Measurements from ENCODE around the gene NPC1.
"Not testable (repeated sequence)": the region's sequence is repeated elsewhere in the genome, so short reads cannot be mapped to it uniquely, and the experiment has no call there.

NPC1 gene

GRCh38 chr18:23609390-23610023, 23.2 kb upstream of the NPC1 start:
- DNase-seq (ENCODE audit: low read depth), result no peak

GRCh38 chr18:23608211-23608610, 21.9 kb upstream of the NPC1 start:
- no peak for DNase-seq (ENCODE audit: low read depth)

GRCh38 chr18:23605941-23606340, 19.6 kb upstream of the NPC1 start:
- no peak for DNase-seq (ENCODE audit: low read depth)

DNA sequence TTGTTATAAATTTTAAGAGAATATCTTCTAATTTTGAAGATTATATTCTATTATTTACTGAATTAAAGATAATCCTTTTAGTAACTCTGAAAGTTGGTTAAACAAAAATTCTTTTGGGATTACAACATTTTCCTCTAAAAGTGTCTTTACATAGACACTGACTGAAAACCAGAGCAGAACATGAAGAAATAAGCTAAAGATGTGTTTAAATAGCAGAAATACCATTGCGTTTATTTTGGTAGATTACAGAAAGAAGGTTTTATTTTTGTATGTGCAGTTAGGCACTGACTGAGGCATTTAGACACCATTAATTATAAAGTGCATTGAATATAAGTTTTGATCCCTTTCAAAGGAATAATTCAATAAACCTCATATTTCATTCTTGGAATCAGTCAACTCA, 13.5 kb upstream of the NPC1 start:
- DNase-seq (ENCODE audit: low read depth), result no peak

DNA sequence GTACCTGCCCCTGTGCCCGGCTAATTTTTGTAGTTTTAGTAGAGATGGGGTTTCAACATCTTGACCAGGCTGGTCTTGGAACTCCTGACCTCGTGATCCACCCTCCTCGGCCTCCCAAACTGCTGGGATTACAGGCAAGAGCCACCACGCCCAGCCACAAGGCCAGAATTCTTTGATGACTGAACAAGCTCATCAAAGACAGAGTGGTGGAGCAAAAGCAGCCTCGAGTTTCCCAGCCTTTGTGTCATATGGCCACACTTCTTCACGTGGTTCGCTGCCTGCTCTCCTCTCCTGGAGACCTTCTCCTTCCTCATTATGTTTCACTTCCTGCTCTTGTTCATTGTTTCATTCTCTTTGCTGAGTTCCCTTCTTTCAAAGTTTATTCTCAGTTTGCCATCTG, 9.9 kb upstream of the NPC1 start:
- no peak for DNase-seq (ENCODE audit: low read depth)

GRCh38 chr18:23595591-23595990, 9.3 kb upstream of the NPC1 start:
- no peak for DNase-seq (ENCODE audit: low read depth)

DNA sequence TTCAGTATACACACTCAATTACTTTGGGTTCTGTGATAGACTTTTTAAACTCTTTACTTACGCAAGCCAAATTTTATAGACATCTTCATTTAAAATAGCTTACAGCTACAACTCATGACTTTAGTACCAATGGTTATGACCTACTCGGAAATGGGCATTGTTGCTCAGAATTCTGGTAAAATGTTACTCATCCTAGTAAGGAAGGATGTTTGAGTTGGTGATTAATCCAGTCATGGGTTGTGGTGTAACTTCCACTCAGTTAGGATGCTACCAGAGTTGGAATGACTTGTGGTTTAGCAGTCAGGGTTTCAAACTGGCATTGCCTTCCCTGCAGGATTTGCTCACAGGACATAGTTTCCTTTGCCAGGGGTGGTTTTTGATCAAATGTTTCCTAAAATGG, 7.4 kb upstream of the NPC1 start:
- no peak for DNase-seq (ENCODE audit: low read depth)

DNA sequence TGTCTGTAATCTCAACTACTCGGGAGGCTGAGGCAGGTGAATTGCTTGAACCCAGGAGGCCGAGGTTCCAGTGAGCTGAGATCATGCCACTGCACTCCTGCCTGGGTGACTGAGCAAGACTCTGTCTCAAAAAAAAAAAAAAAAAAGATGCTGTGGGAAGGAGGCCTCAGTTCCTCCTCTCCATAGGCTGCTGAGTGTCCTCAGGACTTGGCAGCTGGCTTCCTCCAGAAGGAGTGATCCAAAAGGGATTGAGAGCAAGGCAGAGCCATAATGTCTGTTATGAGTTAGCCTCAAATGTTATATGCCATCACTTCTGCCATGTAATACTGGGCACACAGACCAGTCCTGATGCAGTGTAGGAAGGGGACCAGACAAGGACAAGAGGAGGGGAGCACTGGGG, 6.6 kb upstream of the NPC1 start:
- DNase-seq (ENCODE audit: low read depth), result no peak

- DNase-seq (ENCODE audit: low read depth), result no peak
Observed at GRCh38 chr18:23591011-23591410, 4.7 kb upstream of the NPC1 start.

- DNase-seq (ENCODE audit: low read depth), result no peak
Observed at GRCh38 chr18:23588836-23589560, 2.7 kb upstream of the NPC1 start.

DNA sequence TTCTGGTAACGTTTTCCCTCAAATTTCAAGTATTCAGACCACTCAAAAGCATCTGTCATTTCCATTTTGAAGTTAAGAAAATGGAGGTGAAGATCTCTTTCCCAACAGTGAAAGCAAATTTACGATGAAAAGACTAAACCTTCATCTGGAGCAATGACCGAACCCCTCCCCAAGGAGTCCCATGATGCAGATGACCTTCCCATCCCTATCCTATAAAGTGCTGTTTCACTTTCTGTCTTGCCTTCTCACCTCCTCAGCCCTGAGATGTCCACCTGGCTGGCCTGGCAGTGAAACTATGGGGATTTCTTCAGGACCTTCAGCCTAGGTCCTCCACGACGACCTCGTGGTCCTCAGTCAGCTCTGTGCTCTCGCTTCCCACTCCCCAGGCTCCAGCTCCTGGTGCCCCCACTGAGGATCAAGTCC, 925 bp upstream of the NPC1 start:
- DNase-seq (ENCODE audit: low read depth), result no peak

DNA sequence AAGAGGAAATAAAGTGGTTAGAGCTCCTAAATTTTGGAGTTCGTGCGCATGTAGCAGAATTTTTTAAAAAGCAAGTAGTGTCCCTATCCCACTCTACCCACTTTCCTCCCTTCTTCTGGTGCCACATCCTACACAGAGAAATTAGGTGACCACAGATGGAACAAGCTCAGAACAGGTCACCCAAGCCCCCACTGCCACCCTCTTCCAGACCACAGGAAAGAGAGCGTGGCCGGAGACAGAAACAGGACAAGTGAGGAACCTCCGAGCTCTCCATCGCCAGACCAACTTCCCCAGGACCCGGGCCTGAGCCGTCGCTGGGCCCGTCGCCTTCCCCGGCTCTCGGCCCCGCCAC, 433 bp downstream of the NPC1 start:
- no peak for DNase-seq (ENCODE audit: low read depth)

DNA sequence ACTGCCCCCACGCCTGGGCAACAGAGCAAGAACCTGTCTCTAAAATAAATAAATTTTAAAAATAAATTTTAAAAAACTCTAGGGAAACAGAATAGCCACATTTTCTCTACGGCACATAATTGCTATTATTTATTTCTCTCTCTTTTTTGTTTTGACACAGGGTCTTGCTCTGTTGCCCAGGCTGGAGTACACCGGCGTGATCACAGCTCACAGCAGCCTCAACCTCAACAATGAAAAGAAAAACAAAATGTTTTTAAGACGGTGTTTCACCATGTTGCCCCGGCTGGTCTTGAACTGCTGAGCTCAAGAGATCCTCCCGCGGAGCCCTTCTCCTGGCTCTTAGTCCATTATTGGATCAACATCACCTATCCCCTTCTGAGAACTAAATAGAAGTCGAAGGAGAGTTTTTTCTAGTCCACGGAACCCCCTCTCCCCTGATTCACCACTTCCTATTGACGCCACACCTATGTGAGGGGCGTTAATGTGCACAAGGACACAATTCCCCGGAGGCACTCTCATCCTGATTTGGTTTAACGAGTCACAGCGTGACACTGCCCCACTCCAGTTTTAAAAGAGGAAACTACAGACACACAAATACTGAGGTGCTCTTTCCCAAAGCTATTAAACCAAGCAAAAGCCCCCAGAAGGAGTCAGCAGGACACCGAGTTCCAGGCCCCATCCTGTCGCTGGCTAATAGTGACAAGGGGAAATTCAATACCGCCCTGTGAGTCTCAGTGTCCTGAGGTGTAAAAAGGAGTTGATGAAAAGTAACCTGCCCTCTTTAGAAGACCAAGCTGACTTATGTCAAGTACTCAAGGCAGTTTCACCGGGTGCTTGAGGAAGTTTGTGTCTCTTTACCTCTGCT, 1.1 kb downstream of the NPC1 start:
- no peak for DNase-seq (ENCODE audit: low read depth)

DNA sequence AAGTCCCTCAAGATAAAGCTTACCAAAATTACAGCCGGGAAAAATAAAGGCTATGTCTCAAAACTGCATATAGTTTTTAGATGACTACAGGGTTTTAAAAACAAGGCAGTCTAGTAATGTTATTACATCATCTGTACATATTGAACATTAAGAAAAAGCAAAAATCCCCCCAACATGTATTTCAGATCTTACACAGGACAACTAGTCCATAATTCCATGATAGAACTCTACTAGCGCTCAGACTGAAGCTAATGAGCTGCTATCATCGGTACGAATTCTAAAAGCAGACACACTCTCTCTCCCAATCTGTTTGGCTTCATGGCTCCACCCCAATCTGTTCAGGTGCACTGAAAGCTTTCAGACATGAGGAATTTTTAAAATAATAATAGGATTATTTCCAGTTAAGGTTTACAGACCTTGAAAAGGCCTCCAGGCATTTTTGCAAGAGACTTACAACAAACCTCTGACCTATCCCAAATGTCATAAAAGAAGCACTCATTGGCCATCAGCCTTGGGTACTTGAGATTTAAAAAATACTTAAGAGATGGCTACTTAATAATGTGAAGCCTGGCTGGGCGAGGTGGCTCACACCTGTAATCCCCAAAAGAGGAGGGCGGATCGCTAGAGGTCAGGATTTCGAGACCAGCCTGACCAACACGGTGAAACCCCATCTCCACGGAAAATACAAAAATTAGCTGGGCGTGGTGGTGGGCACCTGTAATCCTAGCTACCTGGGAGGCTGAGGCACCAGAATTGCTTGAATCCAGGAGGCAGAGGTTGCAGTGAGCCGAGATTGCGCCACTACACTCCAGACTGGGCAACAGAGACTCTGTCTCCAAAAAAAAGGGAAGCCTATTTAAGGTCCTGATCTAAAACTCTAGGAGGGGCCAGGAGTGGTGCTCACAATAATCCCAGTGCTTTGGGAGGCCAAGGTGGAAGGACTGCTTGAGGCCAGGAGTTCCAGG, 2.0 kb downstream of the NPC1 start:
- DNase-seq (ENCODE audit: low read depth), result no peak

DNA sequence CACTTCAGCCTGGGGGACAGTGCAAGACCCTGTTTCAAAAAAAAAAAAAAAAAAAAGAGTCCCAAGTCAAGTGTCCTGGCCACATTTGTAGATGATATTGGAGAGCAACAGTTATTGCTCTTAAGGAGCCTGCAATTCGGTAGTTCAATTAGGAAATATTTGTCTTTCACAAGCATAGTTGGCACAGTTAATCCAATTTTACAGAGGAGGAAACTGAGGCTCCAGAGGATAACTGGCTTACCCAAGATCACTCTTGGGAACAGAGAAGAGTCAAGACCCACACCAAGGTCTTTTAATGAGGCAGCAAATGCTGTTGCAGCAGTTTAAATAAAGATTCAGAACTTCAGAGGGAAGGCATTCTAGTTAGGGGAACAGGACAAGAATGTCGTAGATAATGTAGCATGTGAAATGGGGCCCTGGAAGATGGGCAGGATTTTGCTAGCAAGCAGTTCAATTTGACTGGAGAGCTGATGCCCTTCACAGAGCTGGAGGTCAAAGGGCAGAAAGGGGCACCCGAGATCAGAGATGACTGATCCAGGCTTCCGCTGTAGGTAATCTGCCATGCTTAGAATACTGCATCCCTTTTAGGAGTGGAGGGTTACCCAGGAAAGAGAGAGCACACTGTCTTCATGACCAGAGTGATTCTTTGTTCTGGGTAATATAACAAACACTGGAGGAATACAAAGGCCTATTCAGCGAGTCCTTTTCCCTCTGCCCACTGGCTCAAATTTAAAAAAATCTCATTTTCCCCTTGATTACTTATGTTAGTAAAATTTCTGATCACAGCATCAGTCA, 3.0 kb downstream of the NPC1 start:
- no peak for DNase-seq (ENCODE audit: low read depth)

- no peak for DNase-seq (ENCODE audit: low read depth)
Observed at GRCh38 chr18:23580677-23581367, 5.5 kb downstream of the NPC1 start.

GRCh38 chr18:23578891-23579653, 7.2 kb downstream of the NPC1 start:
- DNase-seq (ENCODE audit: low read depth), result no peak

GRCh38 chr18:23578067-23578701, 8.1 kb downstream of the NPC1 start:
- no peak for DNase-seq (ENCODE audit: low read depth)

DNA sequence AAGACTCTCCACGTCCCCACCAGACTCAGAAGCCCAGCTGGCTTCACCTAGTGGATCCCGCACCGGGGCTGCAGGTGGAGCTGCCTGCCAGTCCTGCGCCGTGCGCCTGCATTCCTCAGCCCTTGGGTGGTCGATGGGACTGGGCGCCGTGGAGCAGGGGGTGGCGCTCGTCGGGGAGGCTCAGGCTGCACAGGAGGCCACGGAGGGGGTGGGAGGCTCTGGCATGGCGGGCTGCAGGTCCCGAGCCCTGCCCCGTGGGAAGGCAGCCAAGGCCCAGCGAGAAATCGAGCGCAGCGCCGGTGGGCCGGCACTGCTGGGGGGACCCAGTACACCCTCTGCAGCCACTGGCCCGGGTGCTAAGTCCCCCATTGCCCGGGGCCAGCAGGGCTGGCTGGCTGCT, 8.8 kb downstream of the NPC1 start:
- not testable (repeated sequence) for DNase-seq (ENCODE audit: low read depth)

All from activated gamma-delta T cell treated with anti-CD3 and anti-CD28 coated beads, Interleukin-2, amount 50 U/mL, for 16 hours (primary cell).